SK-N-SH treated with all-trans-retinoic acid at 6 μM for 48 hours (cell line): ENCODE measurements around the gene TRAP1.

Experiments
- CSDC2 ChIP-seq: fragments of 250-450 bp; sonication (Bioruptor Pico); IDR thresholded peaks from 2 replicates; pipeline ENCODE4 v1.5.0; 2020; ENCODE audit warnings: mild to moderate bottlenecking, moderate library complexity
- CSRNP3 ChIP-seq: fragments of 250-450 bp; sonication (Bioruptor Pico); IDR thresholded peaks from 2 replicates; pipeline ENCODE4 v1.5.1; 2021; ENCODE audit warnings: mild to moderate bottlenecking, moderate library complexity
- GLIS3 ChIP-seq: fragments of 250-450 bp; sonication (Bioruptor Pico); IDR thresholded peaks from 2 replicates; pipeline ENCODE4 v1.5.0; 2020; ENCODE audit warnings: mild to moderate bottlenecking, moderate library complexity
- ISL1 ChIP-seq: fragments of 250-450 bp; sonication (Bioruptor Pico); IDR thresholded peaks from 2 replicates; pipeline ENCODE4 v2.1.2; 2022; ENCODE audit warnings: mild to moderate bottlenecking, moderate library complexity
- PATZ1 ChIP-seq: fragments of 250-450 bp; sonication (Bioruptor Pico); IDR thresholded peaks from 2 replicates; pipeline ENCODE4 v1.8.0; 2020; ENCODE audit warnings: mild to moderate bottlenecking, moderate library complexity, borderline replicate concordance
- PPARA ChIP-seq: fragments of 250-450 bp; sonication (Bioruptor Pico); IDR thresholded peaks from 2 replicates; pipeline ENCODE4 v1.5.0; 2020; ENCODE audit warnings: mild to moderate bottlenecking, borderline replicate concordance
- RARB ChIP-seq: fragments of 250-450 bp; sonication (Bioruptor Pico); IDR thresholded peaks from 2 replicates; pipeline ENCODE4 v1.8.0; 2021; ENCODE audit warnings: mild to moderate bottlenecking, moderate library complexity
- TCF4 ChIP-seq: fragments of 250-450 bp; sonication (Bioruptor Pico); IDR thresholded peaks from 2 replicates; pipeline ENCODE4 v1.8.0; 2021; ENCODE audit warnings: mild to moderate bottlenecking, moderate library complexity, borderline replicate concordance
- TOX ChIP-seq: fragments of 250-450 bp; sonication (Bioruptor Pico); IDR thresholded peaks from 2 replicates; pipeline ENCODE4 v1.8.0; 2021; ENCODE audit warnings: mild to moderate bottlenecking, moderate library complexity, borderline replicate concordance
- ZFP30 ChIP-seq: fragments of 450-650 bp; formaldehyde crosslinking; IDR thresholded peaks from 2 replicates; pipeline ENCODE4 v1.5.0; 2022; ENCODE audit warnings: mild to moderate bottlenecking, moderate library complexity
- ZNF565 ChIP-seq: fragments of 450-650 bp; formaldehyde crosslinking; conservative IDR thresholded peaks from 2 replicates; pipeline ENCODE4 v1.5.0; 2020; ENCODE audit warnings: low read depth, mild to moderate bottlenecking, moderate library complexity
- ZNF70 ChIP-seq: fragments of 450-650 bp; formaldehyde crosslinking; IDR thresholded peaks from 2 replicates; pipeline ENCODE4 v1.5.0; 2020; ENCODE audit warnings: mild to moderate bottlenecking, moderate library complexity

- TF ChIP-seq CSDC2 (CRISPR knock-in tag) (no peak), ISL1 (CRISPR knock-in tag) (no peak), GLIS3 (CRISPR knock-in tag) (no peak), CSRNP3 (CRISPR knock-in tag) (no peak), TCF4 (CRISPR knock-in tag) (no peak), PPARA (CRISPR knock-in tag) (no peak), PATZ1 (CRISPR knock-in tag) (no peak), TOX (CRISPR knock-in tag) (no peak), ZFP30 (CRISPR knock-in tag) (no peak), RARB (no peak), ZNF565 (no peak), ZNF70 (no peak)
Observed at GRCh38 chr16:3729161-3730112, 12.1 kb upstream of the TRAP1 start.
